ENCODE data around the gene MS4A6E. TPM values are rescaled to one million over a fixed set of nuclear protein-coding genes. Genes with fewer than 3 reads are reported as not detected.

Gene MS4A6E
- total RNA-seq, 1 donor from 2014 or later, result not detected

- Mint-ChIP-seq H3K27ac (no peak overlapping the region), H3K4me1 (ENCODE audit: unreplicated experiment) (no peaks in the 10 kb centered on the region), H3K27me3 (no peaks in the 10 kb centered on the region), H3K36me3 (no peaks in the 10 kb centered on the region), H3K9me3 (no peaks in the 10 kb centered on the region), H3K4me3 (no peak overlapping the region)
- DNase-seq (ENCODE audit: extremely low spot score, unreplicated experiment), result no peak
- no peak for TF ChIP-seq CTCF (conservative IDR thresholded peaks at IDR 0.05)
Measured at GRCh38 chr11:60318726-60319125, 8.3 kb upstream of the MS4A6E start.

GRCh38 chr11:60321051-60321450 lies 6.0 kb upstream of the MS4A6E start:
- TF ChIP-seq CTCF (conservative IDR thresholded peaks at IDR 0.05), result no peak
- no peaks in the 10 kb centered on the region for H3K27me3 Mint-ChIP-seq
- H3K4me1 Mint-ChIP-seq (ENCODE audit: unreplicated experiment), result no peaks in the 10 kb centered on the region
- no peak for DNase-seq (ENCODE audit: extremely low spot score, unreplicated experiment)
- H3K4me3 Mint-ChIP-seq, result no peak overlapping the region
- no peaks in the 10 kb centered on the region for H3K36me3 Mint-ChIP-seq
- H3K27ac Mint-ChIP-seq, result no peak overlapping the region
- no peaks in the 10 kb centered on the region for H3K9me3 Mint-ChIP-seq

GRCh38 chr11:60328460-60328859 lies 1.4 kb downstream of the MS4A6E start:
- H3K9me3 Mint-ChIP-seq, result no peaks in the 10 kb centered on the region

GRCh38 chr11:60332846-60333245 lies 5.8 kb downstream of the MS4A6E start:
- Mint-ChIP-seq H3K36me3 (no peaks in the 10 kb centered on the region), H3K27ac (no peak overlapping the region), H3K4me1 (ENCODE audit: unreplicated experiment) (no peaks in the 10 kb centered on the region), H3K4me3 (no peak overlapping the region), H3K9me3 (no peaks in the 10 kb centered on the region), H3K27me3 (no peaks in the 10 kb centered on the region)
- no peak for TF ChIP-seq CTCF (conservative IDR thresholded peaks at IDR 0.05)
- no peak for DNase-seq (ENCODE audit: extremely low spot score, unreplicated experiment)

More at GRCh38 chr11:60328460-60328859, 1.4 kb downstream of the MS4A6E start:
- Mint-ChIP-seq H3K4me1 (ENCODE audit: unreplicated experiment) (no peaks in the 10 kb centered on the region), H3K27me3 (no peaks in the 10 kb centered on the region), H3K4me3 (no peak overlapping the region), H3K36me3 (no peaks in the 10 kb centered on the region), H3K27ac (no peak overlapping the region)
- TF ChIP-seq CTCF (conservative IDR thresholded peaks at IDR 0.05), result no peak
- no peak for DNase-seq (ENCODE audit: extremely low spot score, unreplicated experiment)

GRCh38 chr11:60334005-60334620 lies 7.1 kb downstream of the MS4A6E start:
- Mint-ChIP-seq H3K4me1 (ENCODE audit: unreplicated experiment) (no peaks in the 10 kb centered on the region), H3K4me3 (no peak overlapping the region), H3K27me3 (no peaks in the 10 kb centered on the region), H3K27ac (no peak overlapping the region), H3K9me3 (no peaks in the 10 kb centered on the region), H3K36me3 (no peaks in the 10 kb centered on the region)
- DNase-seq (ENCODE audit: extremely low spot score, unreplicated experiment), result no peak
- peak; percentile 79 for TF ChIP-seq CTCF (conservative IDR thresholded peaks at IDR 0.05)
